Pancreas (tissue), 10 donors: ENCODE data around the gene TCFL5. TPM values are rescaled to one million over a fixed set of nuclear protein-coding genes. Genes with fewer than 3 reads are reported as not detected.
A peak's percentile ranks its signal among the peaks of the same experiment; 100 is the strongest.

Source experiments
- ATAC-seq, 4 donors: fragments of 200-7000 bp; cut with Tn5 transposase; one replicate each; pipeline versions ENCODE4 v1.8.0 to v1.9.1; 2020; ENCODE audit warnings: mild to moderate bottlenecking in 4 of 4, moderate library complexity in 4 of 4
- DNase-seq, 6 donors: peaks; one replicate each; pipeline ENCODE4 v3.0.0-alpha.2; 2020
- FAIRE-seq: peaks from 2 replicates; lab custom pipeline; 2012; peaks lifted over from hg19 to GRCh38; lab: Jason Lieb, UNC
- H3K27ac ChIP-seq, 4 donors: fragments of 200-600 bp; sonication (generic); 1 replicate in 3 of 4; 2 replicates in 1 of 4; pipeline versions ENCODE4 v1.5.0 to v1.8.0; 2020
- H3K27me3 ChIP-seq, 4 donors: fragments of 200-600 bp; one replicate each; pipeline ENCODE4 v1.8.0; 2021
- H3K36me3 ChIP-seq, 3 donors: fragments of 200-600 bp; sonication (generic) in 1 of 3; one replicate each; pipeline versions ENCODE4 v1.5.0 to v1.8.0; 2020 to 2021
- H3K4me1 ChIP-seq, 3 donors: fragments of 200-600 bp; one replicate each; pipeline ENCODE4 v1.8.0; 2021
- H3K4me3 ChIP-seq, 4 donors: fragments of 200-600 bp; sonication (generic) in 2 of 4; one replicate each; pipeline versions ENCODE4 v1.5.0 to v1.8.0; 2020 to 2021
- H3K9me3 ChIP-seq, 4 donors: fragments of 200-600 bp; one replicate each; pipeline ENCODE4 v1.8.0; 2021
- CTCF ChIP-seq, 4 donors: fragments of 200-600 bp; sonication (generic) in 3 of 4; IDR thresholded peaks; one replicate each; pipeline versions ENCODE4 v1.5.0 to v1.8.0; 2021; ENCODE audit warnings: antibody characterized with exemption in 4 of 4
- WGBS, 2 donors: extraction: QIAGEN DNeasy Blood & Tissue Kit; methylation state at CpG; one replicate each; pipeline ENCODE4 v1.1.7; 2013; 5-methylcytosine and 5-hydroxymethylcytosine counted together
- intact Hi-C, 3 donors: fragments of 100-400 bp; cut with DNase I; formaldehyde crosslinking; loops; one replicate each; pipeline versions ENCODE4 v1.11.1 to v1.14.2; 2022
- polyA plus RNA-seq, 2 donors: library from polyadenylated mRNA; stranded (reverse); fragments of 200-250 nt; gene quantifications; one replicate each; pipeline ENCODE4 v1.2.3, GENCODE V29; 2013
- total RNA-seq, 6 donors: library from RNA; stranded (reverse); fragmentation: NEBNext Ultra II Directional in 4 of 6; extraction: Animal tissue kit (Norgen Biotek cat#: 25700) in 4 of 6; gene quantifications; one replicate each; pipeline versions ENCODE4 v1.2.1 to v1.2.4, GENCODE V29; 2021 to 2023
- donor health status: healthy with polysubstance abuse.
- donor health status: DM: no; HTN: no; CAD: no; lungs with moderate emphysema.
- donor health status: DM: no; HTN: no; CAD: no.
- donor health status: control.
- donor health status: control.
- donor health status: Bipolar disorder and iron deficiency.
- donor health status: DM: yes; HTN: yes; CAD: no.
- donor health status: DM: no; HTN: no; CAD: no.
- donor health status: DM: no; HTN: no; CAD: no.
- donor health status: DM: yes; HTN: yes; CAD: no.

Gene TCFL5
- total and polyA plus RNA-seq, 8 donors, result 2.5 to 4.9 (median 4.0) TPM

GRCh38 chr20:62804627-62805154 lies 56.9 kb downstream of the TCFL5 start, which contains the start of gene OGFR:
Gene OGFR (plus strand): TSS chr20:62804835. CDS start chr20:62804860, 25 bp downstream.
- ATAC-seq (peak; percentile 41 to 71 (median 59)), FAIRE-seq (no peak), DNase-seq (peak in 3 of 6 donors; percentile 53 to 85 (median 65))
- H3K27me3 ChIP-seq, result no peaks in the 10 kb centered on the region
- H3K4me1 ChIP-seq, result peaks cover 7 to 11% (median 9%) of the 10 kb centered on the region in 3 donors
- WGBS, 2 donors, result 1 to 3% methylated on average over 7 to 66 of the region's 77 CpGs
- intact Hi-C loops, result loop anchor here in 1 of 3 donors (5.0 kb wide), 1 partner anchor 132 kb away; no protein-coding TSS in a partner anchor
- TF ChIP-seq CTCF (IDR thresholded peaks at IDR 0.05), result no peak
- peaks cover 0 to 24% (median 4%) of the 10 kb centered on the region in 3 donors for H3K36me3 ChIP-seq
- no peaks in the 10 kb centered on the region for H3K9me3 ChIP-seq
- H3K27ac ChIP-seq, result peak within 1 kb of the TSS in 3 of 4 donors; percentile 42 to 71 (median 70)
- H3K4me3 ChIP-seq, result peak within 1 kb of the TSS; percentile 94 to 98 (median 98)

- peak overlapping the region in 1 of 4 donors; percentile 12 for H3K27ac ChIP-seq
- peak overlapping the region; percentile 94 to 98 (median 98) for H3K4me3 ChIP-seq
- FAIRE-seq (no peak), ATAC-seq (no peak), DNase-seq (no peak)
- H3K9me3 ChIP-seq, result no peaks in the 10 kb centered on the region
- H3K36me3 ChIP-seq, result peaks cover 0 to 24% (median 1%) of the 10 kb centered on the region in 3 donors
- no peaks in the 10 kb centered on the region for H3K27me3 ChIP-seq
- intact Hi-C loops, result no loop called here
- H3K4me1 ChIP-seq, result peaks cover 7 to 11% (median 9%) of the 10 kb centered on the region in 3 donors
- TF ChIP-seq CTCF (IDR thresholded peaks at IDR 0.05), result no peak
- 23 to 27% methylated on average over 24 to 25 of the region's 25 CpGs for WGBS, 2 donors
Measured at GRCh38 chr20:62804021-62804626, 57.5 kb downstream of the TCFL5 start.

- H3K27me3 ChIP-seq, result no peaks in the 10 kb centered on the region
- H3K27ac ChIP-seq, result no peak overlapping the region
- DNase-seq (peak in 1 of 6 donors; percentile 23), ATAC-seq (no peak), FAIRE-seq (no peak)
- H3K4me3 ChIP-seq, result no peak overlapping the region
- peaks cover 7 to 14% (median 9%) of the 10 kb centered on the region in 3 donors for H3K4me1 ChIP-seq
- H3K36me3 ChIP-seq, result peaks cover 0 to 15% (median 4%) of the 10 kb centered on the region in 3 donors
- no peaks in the 10 kb centered on the region for H3K9me3 ChIP-seq
- 74 to 77% methylated on average over 22 of the region's 22 CpGs for WGBS, 2 donors
- no peak for TF ChIP-seq CTCF (IDR thresholded peaks at IDR 0.05)
- intact Hi-C loops, result no loop called here
Measured at GRCh38 chr20:62802026-62802712, 59.5 kb downstream of the TCFL5 start.

GRCh38 chr20:62801284-62802010 lies 60.2 kb downstream of the TCFL5 start:
- TF ChIP-seq CTCF (IDR thresholded peaks at IDR 0.05), result no peak
- H3K27me3 ChIP-seq, result no peaks in the 10 kb centered on the region
- no peak for ATAC-seq
- no peaks in the 10 kb centered on the region for H3K9me3 ChIP-seq
- 83 to 84% methylated on average over 15 of the region's 15 CpGs for WGBS, 2 donors
- no peak overlapping the region for H3K27ac ChIP-seq
- intact Hi-C loops, result no loop called here
- H3K36me3 ChIP-seq, result peaks cover 0 to 15% (median 4%) of the 10 kb centered on the region in 3 donors
- H3K4me1 ChIP-seq, result peaks cover 7 to 15% (median 8%) of the 10 kb centered on the region in 3 donors
- no peak overlapping the region for H3K4me3 ChIP-seq
- peak in 1 of 6 donors; percentile 47 for DNase-seq
- FAIRE-seq, result no peak
